Midbrain (tissue), 1 donor: ENCODE measurements around the gene DPEP2.
"Not testable (repeated sequence)": the region's sequence is repeated elsewhere in the genome, so short reads cannot be mapped to it uniquely, and the experiment has no call there.

Source experiments
- DNase-seq: peaks from one replicate; lab custom pipeline; 2025; lab: John Stamatoyannopoulos, UW

DPEP2 gene

GRCh38 chr16:68005211-68005610 is 5.9 kb upstream of the DPEP2 start:
- DNase-seq, result no peak

- DNase-seq, result no peak
These were observed 3.7 kb upstream of the DPEP2 start for GRCh38 chr16:68003031-68003430.

- DNase-seq, result no peak
These were observed 1.2 kb upstream of the DPEP2 start for GRCh38 chr16:68000450-68000849.

- no peak for DNase-seq
These were observed 701 bp upstream of the DPEP2 start for GRCh38 chr16:67999985-68000384.

GRCh38 chr16:67998231-67998778 is 979 bp downstream of the DPEP2 start:
- not testable (repeated sequence) for DNase-seq

GRCh38 chr16:67996666-67997065 is 2.6 kb downstream of the DPEP2 start:
- no peak for DNase-seq

- no peak for DNase-seq
These were observed 3.9 kb downstream of the DPEP2 start for GRCh38 chr16:67995423-67995822.

GRCh38 chr16:67994040-67994408 is 5.3 kb downstream of the DPEP2 start:
- not testable (repeated sequence) for DNase-seq

- DNase-seq, result peak; percentile 68
These were observed 5.9 kb downstream of the DPEP2 start for GRCh38 chr16:67993207-67994039.

- no peak for DNase-seq
These were observed 6.5 kb downstream of the DPEP2 start for GRCh38 chr16:67992661-67993206.

GRCh38 chr16:67990018-67990386 is 9.3 kb downstream of the DPEP2 start:
- DNase-seq, result no peak

- peak; percentile 8 for DNase-seq
These were observed 9.8 kb downstream of the DPEP2 start for GRCh38 chr16:67989322-67990017.

- DNase-seq, result no peak
These were observed 10.6 kb downstream of the DPEP2 start for GRCh38 chr16:67988675-67989074.

GRCh38 chr16:67987460-67988160 is 11.7 kb downstream of the DPEP2 start:
- DNase-seq, result peak; percentile 35

- no peak for DNase-seq
These were observed 12.3 kb downstream of the DPEP2 start for GRCh38 chr16:67986949-67987348.

- no peak for DNase-seq
These were observed 17.1 kb downstream of the DPEP2 start for GRCh38 chr16:67982011-67982696.

- DNase-seq, result no peak
These were observed 19.2 kb downstream of the DPEP2 start, which contains the start of gene DPEP3 for GRCh38 chr16:67979955-67980678. TSS of gene DPEP3 (minus strand) at chr16:67980499. CDS start at chr16:67980380, 119 bp downstream.

- no peak for DNase-seq
These were observed 21.6 kb downstream of the DPEP2 start for GRCh38 chr16:67977469-67978227.

- DNase-seq, result no peak
These were observed 22.3 kb downstream of the DPEP2 start for GRCh38 chr16:67977005-67977404.

- DNase-seq, result no peak
These were observed 23.1 kb downstream of the DPEP2 start for GRCh38 chr16:67976205-67976604.
